NCI-H1417 (cell line): Measurements from ENCODE around the gene HECTD4.
"Not testable (repeated sequence)": the region's sequence is repeated elsewhere in the genome, so short reads cannot be mapped to it uniquely, and the experiment has no call there.

Experiments used
- DNase-seq, 3 experiments: peaks; one replicate each; lab custom pipeline; 2025; lab: John Stamatoyannopoulos, UW

HECTD4 gene

GRCh38 chr12:112407683-112408082 is 25.5 kb upstream of the HECTD4 start:
- not testable (repeated sequence) for DNase-seq

GRCh38 chr12:112406519-112407488 is 24.6 kb upstream of the HECTD4 start:
- DNase-seq, result no peak

- DNase-seq, result peak in 1 of 3 experiments; percentile 12
These were observed 19.8 kb upstream of the HECTD4 start for GRCh38 chr12:112401903-112402498.

GRCh38 chr12:112401054-112401453 is 18.8 kb upstream of the HECTD4 start:
- no peak for DNase-seq

GRCh38 chr12:112393328-112393727 is 11.1 kb upstream of the HECTD4 start:
- DNase-seq, result no peak

- DNase-seq, result not testable (repeated sequence)
These were observed 7.9 kb upstream of the HECTD4 start for GRCh38 chr12:112389922-112390654.

GRCh38 chr12:112389228-112389627 is 7.0 kb upstream of the HECTD4 start:
- no peak for DNase-seq

- DNase-seq, result no peak
These were observed 4.5 kb upstream of the HECTD4 start for GRCh38 chr12:112386726-112387125.

GRCh38 chr12:112382866-112383265 is 635 bp upstream of the HECTD4 start:
- DNase-seq, result no peak

GRCh38 chr12:112381406-112381882 is 787 bp downstream of the HECTD4 start:
- peak in 2 of 3 experiments; percentile 69 to 81 for DNase-seq

- DNase-seq, result peak in 2 of 3 experiments; percentile 75 to 80
These were observed 1.4 kb downstream of the HECTD4 start for GRCh38 chr12:112380663-112381405.

- DNase-seq, result peak in 1 of 3 experiments; percentile 27
These were observed 7.1 kb downstream of the HECTD4 start for GRCh38 chr12:112375105-112375504.

- no peak for DNase-seq
These were observed 8.0 kb downstream of the HECTD4 start for GRCh38 chr12:112374166-112374740.

GRCh38 chr12:112370868-112371510 is 11.2 kb downstream of the HECTD4 start:
- peak in 1 of 3 experiments; percentile 33 for DNase-seq

- DNase-seq, result no peak
These were observed 12.0 kb downstream of the HECTD4 start for GRCh38 chr12:112370199-112370598.

GRCh38 chr12:112368856-112369255 is 13.4 kb downstream of the HECTD4 start:
- no peak for DNase-seq

GRCh38 chr12:112367965-112368364 is 14.3 kb downstream of the HECTD4 start:
- DNase-seq, result no peak

- no peak for DNase-seq
These were observed 19.9 kb downstream of the HECTD4 start for GRCh38 chr12:112362310-112362709.

GRCh38 chr12:112361271-112361670 is 21.0 kb downstream of the HECTD4 start:
- no peak for DNase-seq

GRCh38 chr12:112359290-112359689 is 22.9 kb downstream of the HECTD4 start:
- no peak for DNase-seq

GRCh38 chr12:112357214-112357613 is 25.0 kb downstream of the HECTD4 start:
- DNase-seq, result no peak
